ENCODE data around the gene VPS72. TPM values are rescaled to one million over a fixed set of nuclear protein-coding genes. Genes with fewer than 3 reads are reported as not detected.

Gene VPS72
- total and polyA plus RNA-seq, 9 of the 15 experiments (the other 6 are each of a cell fraction or from before 2014, with no cell fraction given), result 7.2 to 131 (median 75.7) TPM

DNA sequence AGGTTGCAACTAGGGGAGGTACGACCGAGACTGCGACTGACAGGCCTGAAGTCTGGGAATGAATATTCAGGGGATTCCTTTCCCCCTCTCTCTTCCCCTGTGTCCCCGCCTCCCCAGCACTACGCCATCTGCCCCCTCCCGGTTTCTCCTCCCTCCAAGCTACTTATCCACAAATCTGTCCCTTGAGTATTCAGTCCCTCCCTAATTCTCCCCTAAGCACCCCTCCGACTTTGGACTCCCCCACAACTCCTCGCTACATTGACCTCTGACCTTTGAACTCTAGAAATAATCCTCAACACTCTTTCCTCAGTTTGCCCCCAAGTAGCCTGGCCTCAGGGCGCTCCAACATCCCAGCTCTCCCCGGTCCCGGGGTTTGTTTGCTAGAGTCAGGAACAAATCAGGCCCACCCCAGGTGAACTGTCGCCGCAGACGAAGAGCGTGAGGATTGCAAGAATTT lies 24.7 kb downstream of the VPS72 start (continued):
- TF ChIP-seq, protein P1, sequence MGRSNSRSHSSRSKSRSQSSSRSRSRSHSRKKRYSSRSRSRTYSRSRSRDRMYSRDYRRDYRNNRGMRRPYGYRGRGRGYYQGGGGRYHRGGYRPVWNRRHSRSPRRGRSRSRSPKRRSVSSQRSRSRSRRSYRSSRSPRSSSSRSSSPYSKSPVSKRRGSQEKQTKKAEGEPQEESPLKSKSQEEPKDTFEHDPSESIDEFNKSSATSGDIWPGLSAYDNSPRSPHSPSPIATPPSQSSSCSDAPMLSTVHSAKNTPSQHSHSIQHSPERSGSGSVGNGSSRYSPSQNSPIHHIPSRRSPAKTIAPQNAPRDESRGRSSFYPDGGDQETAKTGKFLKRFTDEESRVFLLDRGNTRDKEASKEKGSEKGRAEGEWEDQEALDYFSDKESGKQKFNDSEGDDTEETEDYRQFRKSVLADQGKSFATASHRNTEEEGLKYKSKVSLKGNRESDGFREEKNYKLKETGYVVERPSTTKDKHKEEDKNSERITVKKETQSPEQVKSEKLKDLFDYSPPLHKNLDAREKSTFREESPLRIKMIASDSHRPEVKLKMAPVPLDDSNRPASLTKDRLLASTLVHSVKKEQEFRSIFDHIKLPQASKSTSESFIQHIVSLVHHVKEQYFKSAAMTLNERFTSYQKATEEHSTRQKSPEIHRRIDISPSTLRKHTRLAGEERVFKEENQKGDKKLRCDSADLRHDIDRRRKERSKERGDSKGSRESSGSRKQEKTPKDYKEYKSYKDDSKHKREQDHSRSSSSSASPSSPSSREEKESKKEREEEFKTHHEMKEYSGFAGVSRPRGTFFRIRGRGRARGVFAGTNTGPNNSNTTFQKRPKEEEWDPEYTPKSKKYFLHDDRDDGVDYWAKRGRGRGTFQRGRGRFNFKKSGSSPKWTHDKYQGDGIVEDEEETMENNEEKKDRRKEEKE (IDR thresholded peaks at IDR 0.05; ENCODE audit: borderline replicate concordance in 1 of 2, control insufficient read depth in 1 of 2, low read depth in 2 of 2, low read length in 1 of 2), result peak in 1 of 2 experiments; percentile 64; a peak in 1 of 4 replicates
- 0 out of 2 replicates have a peak, but pooled peaks have one; percentile 16 for TF ChIP-seq OTX1 (CRISPR knock-in tag; IDR thresholded peaks at IDR 0.05)
- 0 out of 2 replicates have a peak, but pooled peaks have one; percentile 12 for TF ChIP-seq PML (IDR thresholded peaks at IDR 0.05; ENCODE audit: low read length)
- TF ChIP-seq PYGO2 (tag; IDR thresholded peaks at IDR 0.05), result peak; percentile 31; the same call in 1 of the 2 replicates
- no peak for TF ChIP-seq HMGN3 (IDR thresholded peaks at IDR 0.05; ENCODE audit: borderline replicate concordance, extremely low read depth, insufficient read length, low read depth, low read length)
- TF ChIP-seq, protein P2, sequence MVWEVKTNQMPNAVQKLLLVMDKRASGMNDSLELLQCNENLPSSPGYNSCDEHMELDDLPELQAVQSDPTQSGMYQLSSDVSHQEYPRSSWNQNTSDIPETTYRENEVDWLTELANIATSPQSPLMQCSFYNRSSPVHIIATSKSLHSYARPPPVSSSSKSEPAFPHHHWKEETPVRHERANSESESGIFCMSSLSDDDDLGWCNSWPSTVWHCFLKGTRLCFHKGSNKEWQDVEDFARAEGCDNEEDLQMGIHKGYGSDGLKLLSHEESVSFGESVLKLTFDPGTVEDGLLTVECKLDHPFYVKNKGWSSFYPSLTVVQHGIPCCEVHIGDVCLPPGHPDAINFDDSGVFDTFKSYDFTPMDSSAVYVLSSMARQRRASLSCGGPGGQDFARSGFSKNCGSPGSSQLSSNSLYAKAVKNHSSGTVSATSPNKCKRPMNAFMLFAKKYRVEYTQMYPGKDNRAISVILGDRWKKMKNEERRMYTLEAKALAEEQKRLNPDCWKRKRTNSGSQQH (CRISPR knock-in tag; IDR thresholded peaks at IDR 0.05), result 0 out of 2 replicates have a peak, but pooled peaks have one; percentile 18
- TF ChIP-seq PTRF (tag; IDR thresholded peaks at IDR 0.05), result peak; percentile 60
- TF ChIP-seq, protein P3, sequence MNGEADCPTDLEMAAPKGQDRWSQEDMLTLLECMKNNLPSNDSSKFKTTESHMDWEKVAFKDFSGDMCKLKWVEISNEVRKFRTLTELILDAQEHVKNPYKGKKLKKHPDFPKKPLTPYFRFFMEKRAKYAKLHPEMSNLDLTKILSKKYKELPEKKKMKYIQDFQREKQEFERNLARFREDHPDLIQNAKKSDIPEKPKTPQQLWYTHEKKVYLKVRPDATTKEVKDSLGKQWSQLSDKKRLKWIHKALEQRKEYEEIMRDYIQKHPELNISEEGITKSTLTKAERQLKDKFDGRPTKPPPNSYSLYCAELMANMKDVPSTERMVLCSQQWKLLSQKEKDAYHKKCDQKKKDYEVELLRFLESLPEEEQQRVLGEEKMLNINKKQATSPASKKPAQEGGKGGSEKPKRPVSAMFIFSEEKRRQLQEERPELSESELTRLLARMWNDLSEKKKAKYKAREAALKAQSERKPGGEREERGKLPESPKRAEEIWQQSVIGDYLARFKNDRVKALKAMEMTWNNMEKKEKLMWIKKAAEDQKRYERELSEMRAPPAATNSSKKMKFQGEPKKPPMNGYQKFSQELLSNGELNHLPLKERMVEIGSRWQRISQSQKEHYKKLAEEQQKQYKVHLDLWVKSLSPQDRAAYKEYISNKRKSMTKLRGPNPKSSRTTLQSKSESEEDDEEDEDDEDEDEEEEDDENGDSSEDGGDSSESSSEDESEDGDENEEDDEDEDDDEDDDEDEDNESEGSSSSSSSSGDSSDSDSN (IDR thresholded peaks at IDR 0.05; ENCODE audit: borderline replicate concordance in 1 of 2, low read depth in 2 of 2, low read length in 2 of 2), result no peak
- no peak for TF ChIP-seq ZNF197 (CRISPR knock-in tag; IDR thresholded peaks at IDR 0.05; ENCODE audit: low read depth)
- TF ChIP-seq, protein P4, sequence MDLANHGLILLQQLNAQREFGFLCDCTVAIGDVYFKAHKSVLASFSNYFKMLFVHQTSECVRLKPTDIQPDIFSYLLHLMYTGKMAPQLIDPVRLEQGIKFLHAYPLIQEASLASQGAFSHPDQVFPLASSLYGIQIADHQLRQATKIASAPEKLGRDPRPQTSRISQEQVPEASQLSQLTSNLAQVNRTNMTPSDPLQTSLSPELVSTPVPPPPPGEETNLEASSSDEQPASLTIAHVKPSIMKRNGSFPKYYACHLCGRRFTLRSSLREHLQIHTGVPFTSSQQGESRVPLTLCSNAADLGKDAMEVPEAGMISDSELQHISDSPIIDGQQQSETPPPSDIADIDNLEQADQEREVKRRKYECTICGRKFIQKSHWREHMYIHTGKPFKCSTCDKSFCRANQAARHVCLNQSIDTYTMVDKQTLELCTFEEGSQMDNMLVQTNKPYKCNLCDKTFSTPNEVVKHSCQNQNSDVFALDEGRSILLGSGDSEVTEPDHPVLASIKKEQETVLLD (IDR thresholded peaks at IDR 0.05), result 0 out of 2 replicates have a peak, but pooled peaks have one; percentile 46
- TF ChIP-seq, protein P5, sequence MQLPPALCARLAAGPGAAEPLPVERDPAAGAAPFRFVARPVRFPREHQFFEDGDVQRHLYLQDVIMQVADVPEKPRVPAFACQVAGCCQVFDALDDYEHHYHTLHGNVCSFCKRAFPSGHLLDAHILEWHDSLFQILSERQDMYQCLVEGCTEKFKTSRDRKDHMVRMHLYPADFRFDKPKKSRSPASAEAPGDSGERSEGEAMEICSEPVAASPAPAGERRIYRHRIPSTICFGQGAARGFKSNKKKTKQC (CRISPR knock-in tag; IDR thresholded peaks at IDR 0.05), result no peak
- 0 out of 4 replicates have a peak, but pooled peaks of 1 of the 2 experiments have one; percentile 29 for TF ChIP-seq CSDE1 (IDR thresholded peaks at IDR 0.05)
- peak; percentile 48 for TF ChIP-seq DPF2 (IDR thresholded peaks at IDR 0.05)
- 0 out of 2 replicates have a peak, but pooled peaks have one; percentile 15 for TF ChIP-seq ZKSCAN8 (CRISPR knock-in tag; IDR thresholded peaks at IDR 0.05)
- TF ChIP-seq MEF2D (tag; conservative IDR thresholded peaks at IDR 0.05; ENCODE audit: low read depth), result 0 out of 2 replicates have a peak, but pooled peaks have one; percentile 48
- TF ChIP-seq CC2D1A (IDR thresholded peaks at IDR 0.05), result peak; percentile 40; the same call in 1 of the 2 replicates
- TF ChIP-seq, protein P6, sequence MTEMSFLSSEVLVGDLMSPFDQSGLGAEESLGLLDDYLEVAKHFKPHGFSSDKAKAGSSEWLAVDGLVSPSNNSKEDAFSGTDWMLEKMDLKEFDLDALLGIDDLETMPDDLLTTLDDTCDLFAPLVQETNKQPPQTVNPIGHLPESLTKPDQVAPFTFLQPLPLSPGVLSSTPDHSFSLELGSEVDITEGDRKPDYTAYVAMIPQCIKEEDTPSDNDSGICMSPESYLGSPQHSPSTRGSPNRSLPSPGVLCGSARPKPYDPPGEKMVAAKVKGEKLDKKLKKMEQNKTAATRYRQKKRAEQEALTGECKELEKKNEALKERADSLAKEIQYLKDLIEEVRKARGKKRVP (CRISPR knock-in tag; IDR thresholded peaks at IDR 0.05), result no peak

Measured in K562 (cell line).